ENCODE data around the gene SDR42E2. TPM values are rescaled to one million over a fixed set of nuclear protein-coding genes. Genes with fewer than 3 reads are reported as not detected.

Gene SDR42E2
- total and polyA plus RNA-seq, 2 of the 8 experiments (the other 6 are each of a cell fraction or from before 2014, with no cell fraction given) = 0.08 TPM; not detected in 1

GRCh38 chr16:22189473-22190080 lies 27.3 kb downstream of the SDR42E2 start:
- no peaks in the 10 kb centered on the region for H3K79me2 ChIP-seq (ENCODE audit: control insufficient read depth in 1 of 2, insufficient read depth in 2 of 2, low read length in 2 of 2)
- H3K27me3 ChIP-seq (replicated peaks in 1 of 4; ENCODE audit: control insufficient read depth in 3 of 4, extremely low read depth in 1 of 4, insufficient read depth in 3 of 4, low read length in 3 of 4) = peaks cover 0 to 6% (median 2%) of the 10 kb centered on the region in 4 experiments; a peak in 4 of 7 replicates
- peaks cover 8% of the 10 kb centered on the region for H3K23me2 ChIP-seq (ENCODE audit: low read depth, low read length)
- H4K20me1 ChIP-seq (replicated peaks in 1 of 2; ENCODE audit: control insufficient read depth in 1 of 2, insufficient read depth in 2 of 2, low read length in 2 of 2) = no peaks in the 10 kb centered on the region
- H4K91ac ChIP-seq (replicated peaks; ENCODE audit: insufficient read length, low read length) = no peak overlapping the region
- H2BK20ac ChIP-seq (ENCODE audit: low read length) = no peak overlapping the region
- no peak overlapping the region for H3K27ac ChIP-seq (ENCODE audit: low read depth, low read length)
- no peak overlapping the region for H2BK120ac ChIP-seq (replicated peaks; ENCODE audit: low read depth, low read length)
- H3K9me3 ChIP-seq (ENCODE audit: insufficient read depth in 2 of 2, low read depth in 1 of 2, low read length in 1 of 2) = no peaks in the 10 kb centered on the region
- POLR2A ChIA-PET (ENCODE audit: partially characterized antibody) = interaction anchor here (1.1 to 1.6 kb wide), 5 partner anchors 11 to 188 kb away, joined by 3 to 4 read pairs (median 4); no protein-coding TSS in a partner anchor
- no peaks in the 10 kb centered on the region for H3K79me1 ChIP-seq (ENCODE audit: low read depth, low read length)
- 21% methylated on average over 18 of the region's 18 CpGs; no CpG with 5 or more reads in 1 of the 2 experiments for WGBS, 2 experiments (ENCODE audit: extremely low coverage in 1 of 2, insufficient coverage in 1 of 2, insufficient read length in 1 of 2, insufficient replicate concordance in 2 of 2, low coverage in 1 of 2, low lambda C conversion rate in 2 of 2, missing lambda C conversion rate in 1 of 2)
- H2BK15ac ChIP-seq (ENCODE audit: low read length) = no peak overlapping the region
- CTCF ChIA-PET (ENCODE audit: partially characterized antibody) = interaction anchor here (0.6 to 8.0 kb wide), 34 partner anchors 9 to 513 kb away, joined by 3 to 127 read pairs (median 8); partner anchors contain the start of genes PDZD9 and SDR42E2
- no peak overlapping the region for H3K23ac ChIP-seq (ENCODE audit: insufficient read length)
- no peak overlapping the region for H3K56ac ChIP-seq (replicated peaks; ENCODE audit: insufficient read length, low read depth, low read length)
- H3K18ac ChIP-seq (ENCODE audit: extremely low read depth, low read length) = no peak overlapping the region
- no peak overlapping the region for H4K8ac ChIP-seq (ENCODE audit: extremely low read depth, insufficient read depth, low read length)
- H3K4ac ChIP-seq (replicated peaks; ENCODE audit: insufficient read length, low read depth, low read length) = no peak overlapping the region
- H3K14ac ChIP-seq (ENCODE audit: insufficient read length) = no peak overlapping the region
- 0 out of 2 replicates have a peak overlapping the region, but pooled peaks have one; percentile 47 for H2BK5ac ChIP-seq (ENCODE audit: low read depth, low read length)
- H3K4me2 ChIP-seq (ENCODE audit: insufficient read depth in 1 of 2, low read depth in 2 of 2, low read length in 2 of 2) = peak overlapping the region; percentile 92 to 98
- no peak for DNase-seq (ENCODE audit: low read depth in 1 of 2, low spot score in 2 of 2)
- peak overlapping the region in 2 of 4 experiments; percentile 31 to 58; a peak in 4 of 7 replicates for H3K9ac ChIP-seq (replicated peaks in 1 of 4; ENCODE audit: extremely low read depth in 1 of 4, low read depth in 3 of 4, low read length in 3 of 4)
- TF ChIP-seq POLR2A (IDR thresholded peaks at IDR 0.05; ENCODE audit: control extremely low read depth in 1 of 2, low read depth in 2 of 2, low read length in 2 of 2) = no peak; a peak in 1 of 3 replicates
- no peak for TF ChIP-seq HDAC6 (IDR thresholded peaks at IDR 0.05; ENCODE audit: low read depth, low read length)
- no peak for TF ChIP-seq BCL11A (IDR thresholded peaks at IDR 0.05; ENCODE audit: low read depth in 2 of 2, low read length in 2 of 2)
- TF ChIP-seq NRF1 (IDR thresholded peaks at IDR 0.05; ENCODE audit: low read depth, low read length) = no peak
- H4K5ac ChIP-seq (ENCODE audit: insufficient read length, low read depth, low read length) = no peak overlapping the region
- H3K4me1 ChIP-seq (replicated peaks in 1 of 4; ENCODE audit: control insufficient read depth in 3 of 4, insufficient read depth in 4 of 4, low read length in 3 of 4) = peaks cover 4 to 14% (median 10%) of the 10 kb centered on the region in 4 experiments; a peak in 6 of 7 replicates
- peak overlapping the region; percentile 66 to 79 (median 67) for H3K4me3 ChIP-seq (ENCODE audit: extremely low read depth in 1 of 4, insufficient read depth in 2 of 4, low read depth in 3 of 4, low read length in 4 of 4)
- no peak overlapping the region for H2AK5ac ChIP-seq (ENCODE audit: low read depth, low read length)
- H2BK12ac ChIP-seq (ENCODE audit: low read depth, low read length) = no peak overlapping the region
- H3K36me3 ChIP-seq (ENCODE audit: control insufficient read depth in 2 of 4, insufficient read depth in 4 of 4, low read length in 3 of 4) = no peaks in the 10 kb centered on the region
- no peak for FAIRE-seq
- peak overlapping the region; percentile 68; the same call in 1 of the 2 replicates for H2AFZ ChIP-seq (ENCODE audit: low read length)
